SJSA1 (cell line): ENCODE data around the gene ARSD. TPM values are rescaled to one million over a fixed set of nuclear protein-coding genes. Genes with fewer than 3 reads are reported as not detected.
"Not testable (repeated sequence)": the region's sequence is repeated elsewhere in the genome, so short reads cannot be mapped to it uniquely, and the experiment has no call there.

Source experiments
- DNase-seq, 2 experiments: peaks; one replicate each; pipeline ENCODE4 v3.0.0-alpha.2; 2015 to 2020; ENCODE audit warnings: low spot score in 2 of 2, low read depth in 1 of 2
- H3K27ac ChIP-seq: fragments of 250-450 bp; sonication (Bioruptor Pico); 2 replicates; pipeline ENCODE4 v1.5.1; 2020; ENCODE audit warnings: mild to moderate bottlenecking, moderate library complexity
- H3K27me3 ChIP-seq: fragments of 250-450 bp; sonication (Bioruptor Pico); replicated peaks from 2 replicates; pipeline ENCODE4 v1.5.1; 2020; ENCODE audit warnings: mild to moderate bottlenecking, moderate library complexity
- H3K36me3 ChIP-seq: fragments of 250-450 bp; sonication (Bioruptor Pico); 2 replicates; pipeline ENCODE4 v1.5.1; 2020; ENCODE audit warnings: mild to moderate bottlenecking
- H3K4me1 ChIP-seq: fragments of 250-450 bp; sonication (Bioruptor Pico); replicated peaks from 2 replicates; pipeline ENCODE4 v1.6.1; 2021; ENCODE audit warnings: mild to moderate bottlenecking
- H3K4me3 ChIP-seq: fragments of 250-450 bp; sonication (Bioruptor Pico); 2 replicates; pipeline ENCODE4 v1.5.1; 2020; ENCODE audit warnings: mild to moderate bottlenecking
- H3K9me3 ChIP-seq: fragments of 250-450 bp; sonication (Bioruptor Pico); replicated peaks from 2 replicates; pipeline ENCODE4 v1.5.1; 2020; ENCODE audit warnings: mild to moderate bottlenecking
- total RNA-seq: library from RNA; depleted of rRNA; stranded (reverse); fragments of >200 nt; shearing (Covaris generic); gene quantifications from 2 replicates; pipeline ENCODE4 v1.2.3, GENCODE V29; 2014

Gene ARSD
- total RNA-seq, 1 experiment from 2014 or later, result 14.7 TPM

DNA sequence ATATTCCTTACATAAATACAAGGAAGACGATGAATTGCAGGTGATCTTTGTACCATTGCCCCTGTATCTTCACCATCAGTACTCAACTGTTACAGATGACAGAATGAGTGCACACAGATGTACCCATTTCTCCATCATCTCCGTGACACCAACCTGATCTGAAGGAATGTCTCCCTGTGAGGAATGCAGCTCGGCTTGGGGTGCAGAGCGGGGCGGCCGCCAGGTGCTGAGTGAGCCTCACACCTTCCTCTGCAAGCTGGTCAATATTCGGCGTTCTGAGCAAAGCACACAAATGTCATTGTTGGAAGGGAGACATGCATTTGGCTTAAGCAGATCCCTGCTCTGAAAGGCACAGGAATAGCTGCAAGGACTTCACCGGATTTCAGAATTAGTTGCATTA lies 7.4 kb downstream of the ARSD start:
- Histone ChIP-seq H3K27me3 (no peaks in the 10 kb centered on the region), H3K4me1 (no peaks in the 10 kb centered on the region), H3K4me3 (no peak overlapping the region), H3K36me3 (no peaks in the 10 kb centered on the region), H3K9me3 (no peaks in the 10 kb centered on the region), H3K27ac (no peak overlapping the region)
- no peak for DNase-seq

DNA sequence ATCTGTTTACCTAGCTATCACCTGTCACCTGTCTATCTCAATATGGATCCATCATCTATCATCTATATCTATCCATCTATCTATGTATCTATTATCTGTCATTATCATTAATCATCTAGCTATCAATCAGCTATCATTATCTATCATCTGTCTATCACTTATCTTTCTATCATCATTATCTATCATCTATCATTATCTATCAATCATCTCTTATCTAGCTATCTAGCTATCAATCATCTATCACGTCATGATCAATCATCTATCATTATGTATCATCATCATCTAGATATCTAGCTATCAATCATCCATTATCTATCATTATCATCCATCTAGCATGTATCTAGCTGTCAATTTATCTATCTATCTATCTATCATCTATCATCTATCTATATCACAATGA lies 7.9 kb downstream of the ARSD start:
- Histone ChIP-seq H3K36me3 (no peaks in the 10 kb centered on the region), H3K27me3 (no peaks in the 10 kb centered on the region), H3K27ac (no peak overlapping the region), H3K4me3 (no peak overlapping the region), H3K4me1 (no peaks in the 10 kb centered on the region), H3K9me3 (no peaks in the 10 kb centered on the region)
- DNase-seq, result no peak

DNA sequence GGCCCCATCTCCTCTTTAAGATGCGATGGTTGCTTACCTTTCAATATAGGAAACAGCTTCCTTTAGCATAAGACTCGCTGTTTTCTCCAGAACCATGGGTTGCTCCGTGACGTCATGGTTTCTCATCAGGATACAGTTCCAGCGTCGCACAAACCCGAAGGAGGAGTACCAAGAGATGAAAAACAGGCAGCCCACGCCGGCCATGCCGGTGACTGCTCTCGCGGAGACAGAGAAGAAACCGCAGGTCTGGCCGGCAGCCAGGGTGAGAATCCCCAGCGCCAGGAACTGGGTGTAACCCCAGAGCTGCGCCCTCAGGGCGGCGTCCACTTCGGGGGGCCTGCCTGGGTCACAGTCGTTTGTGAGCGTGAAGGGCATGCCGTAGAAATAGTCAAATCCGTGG lies 11.4 kb downstream of the ARSD start:
- Histone ChIP-seq H3K36me3 (no peaks in the 10 kb centered on the region), H3K4me1 (no peaks in the 10 kb centered on the region), H3K4me3 (no peak overlapping the region), H3K9me3 (no peaks in the 10 kb centered on the region), H3K27ac (no peak overlapping the region), H3K27me3 (no peaks in the 10 kb centered on the region)
- no peak for DNase-seq

DNA sequence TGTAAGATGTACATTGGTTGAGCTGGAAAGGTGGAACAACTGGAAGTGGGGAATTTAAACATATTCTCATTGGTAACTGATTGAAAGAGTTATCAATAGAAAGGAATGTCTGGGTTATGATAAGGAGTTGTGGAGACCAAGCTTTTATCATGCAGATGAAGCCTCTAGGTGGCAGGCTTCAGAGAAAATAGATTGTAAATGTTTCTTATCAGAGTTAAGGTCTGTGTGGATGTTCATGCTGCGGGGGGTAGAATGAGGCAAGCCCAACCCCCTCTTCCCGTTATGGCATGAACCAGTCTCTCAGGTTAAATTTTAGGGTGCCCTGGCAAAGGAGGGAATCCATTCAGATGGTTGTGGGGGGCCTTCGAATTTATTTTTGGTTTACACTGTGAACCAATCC lies 16.0 kb downstream of the ARSD start:
- no peaks in the 10 kb centered on the region for H3K9me3 ChIP-seq
- no peaks in the 10 kb centered on the region for H3K36me3 ChIP-seq
- H3K27ac ChIP-seq, result no peak overlapping the region
- DNase-seq, result no peak
- no peaks in the 10 kb centered on the region for H3K27me3 ChIP-seq
- no peaks in the 10 kb centered on the region for H3K4me1 ChIP-seq
- no peak overlapping the region for H3K4me3 ChIP-seq

DNA sequence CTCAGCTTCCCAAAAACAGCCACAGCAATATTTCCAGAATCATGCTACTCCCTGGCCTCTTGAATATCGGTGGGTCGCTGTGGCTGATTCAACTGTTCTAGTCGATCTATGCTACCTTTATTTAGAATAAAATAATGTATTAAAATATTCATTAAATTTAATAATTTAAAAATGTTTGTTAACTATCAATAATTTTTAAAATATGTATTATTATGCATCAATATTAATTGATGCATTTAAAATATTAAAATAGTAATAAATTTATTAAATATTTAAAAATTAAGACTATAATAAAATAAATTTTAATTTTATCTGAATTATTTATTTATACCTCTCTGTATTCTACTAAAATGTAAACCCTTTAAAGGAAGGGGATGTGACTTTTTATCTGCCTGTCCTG lies 19.0 kb downstream of the ARSD start:
- no peak for DNase-seq
- Histone ChIP-seq H3K27me3 (no peaks in the 10 kb centered on the region), H3K36me3 (no peaks in the 10 kb centered on the region), H3K4me1 (no peaks in the 10 kb centered on the region), H3K27ac (no peak overlapping the region), H3K9me3 (no peaks in the 10 kb centered on the region), H3K4me3 (no peak overlapping the region)

DNA sequence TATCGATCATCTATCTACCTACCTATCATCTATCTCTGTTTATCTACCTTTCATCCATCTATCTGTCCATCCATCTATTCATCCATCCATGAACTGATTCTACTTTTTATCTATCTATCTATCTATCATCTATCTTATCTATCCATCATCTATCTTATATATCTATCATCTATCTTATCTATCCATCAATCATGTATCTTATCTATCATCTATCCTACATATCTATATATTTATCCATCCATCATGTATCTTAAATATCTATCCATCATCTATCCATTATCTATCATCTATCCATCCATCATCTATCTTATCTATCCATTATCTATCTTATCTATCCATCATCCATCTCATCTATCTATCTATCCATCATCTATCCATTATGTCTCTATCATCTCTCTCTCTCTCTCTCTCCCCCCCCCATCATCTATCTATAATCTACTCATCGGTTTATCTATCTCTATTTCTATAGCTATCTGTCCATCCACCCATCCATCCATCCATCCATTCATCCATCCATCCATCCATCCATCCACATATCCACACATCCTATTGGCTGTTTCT lies 20.9 kb downstream of the ARSD start:
- H3K27me3 ChIP-seq, result no peaks in the 10 kb centered on the region
- no peaks in the 10 kb centered on the region for H3K4me1 ChIP-seq
- H3K4me3 ChIP-seq, result no peak overlapping the region
- no peak for DNase-seq
- no peak overlapping the region for H3K27ac ChIP-seq
- no peaks in the 10 kb centered on the region for H3K9me3 ChIP-seq
- no peaks in the 10 kb centered on the region for H3K36me3 ChIP-seq

DNA sequence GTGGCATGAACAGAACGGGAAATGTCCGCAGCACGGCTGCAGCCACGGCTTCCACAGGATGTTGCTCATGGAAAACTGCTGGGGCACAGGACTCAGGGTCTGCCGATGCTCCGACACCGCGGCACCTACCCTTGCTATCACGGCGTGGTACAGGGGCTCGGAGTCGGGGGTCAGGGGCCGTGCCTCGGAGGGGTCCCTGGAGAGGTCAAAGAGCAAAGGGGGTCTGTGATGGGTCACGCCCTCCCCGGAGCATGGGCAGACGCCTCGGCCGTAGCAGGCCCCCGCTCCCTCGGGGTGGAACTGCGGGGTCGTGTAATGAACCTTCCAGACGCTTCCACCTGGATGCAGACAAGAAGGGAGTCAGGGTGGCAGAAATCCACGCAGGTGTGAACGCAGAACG lies 21.8 kb downstream of the ARSD start:
- Histone ChIP-seq H3K9me3 (no peaks in the 10 kb centered on the region), H3K4me3 (no peak overlapping the region), H3K27ac (no peak overlapping the region), H3K36me3 (no peaks in the 10 kb centered on the region), H3K4me1 (no peaks in the 10 kb centered on the region), H3K27me3 (no peaks in the 10 kb centered on the region)
- no peak for DNase-seq

DNA sequence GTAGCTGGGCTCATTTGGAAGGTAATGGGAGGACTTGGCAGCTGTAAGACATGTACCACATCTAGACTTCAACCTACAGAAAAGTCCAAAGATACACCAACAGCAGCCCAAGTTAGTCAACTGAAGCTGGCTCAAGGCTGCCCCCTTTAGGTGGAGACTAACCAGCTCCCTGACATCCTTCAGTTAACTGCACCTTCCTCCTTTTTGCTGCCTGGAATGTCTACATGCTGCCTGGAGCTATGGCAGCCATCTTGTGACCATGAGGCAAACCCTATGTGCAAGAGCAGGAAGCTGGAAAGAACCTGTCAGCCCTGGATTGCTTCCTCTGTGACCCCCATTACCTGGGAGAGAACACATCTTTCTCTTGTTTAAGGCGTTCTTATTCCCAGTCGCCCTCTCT lies 25.8 kb downstream of the ARSD start:
- H3K9me3 ChIP-seq, result no peaks in the 10 kb centered on the region
- H3K4me3 ChIP-seq, result no peak overlapping the region
- no peaks in the 10 kb centered on the region for H3K27me3 ChIP-seq
- H3K27ac ChIP-seq, result no peak overlapping the region
- no peak for DNase-seq
- no peaks in the 10 kb centered on the region for H3K4me1 ChIP-seq
- H3K36me3 ChIP-seq, result no peaks in the 10 kb centered on the region

DNA sequence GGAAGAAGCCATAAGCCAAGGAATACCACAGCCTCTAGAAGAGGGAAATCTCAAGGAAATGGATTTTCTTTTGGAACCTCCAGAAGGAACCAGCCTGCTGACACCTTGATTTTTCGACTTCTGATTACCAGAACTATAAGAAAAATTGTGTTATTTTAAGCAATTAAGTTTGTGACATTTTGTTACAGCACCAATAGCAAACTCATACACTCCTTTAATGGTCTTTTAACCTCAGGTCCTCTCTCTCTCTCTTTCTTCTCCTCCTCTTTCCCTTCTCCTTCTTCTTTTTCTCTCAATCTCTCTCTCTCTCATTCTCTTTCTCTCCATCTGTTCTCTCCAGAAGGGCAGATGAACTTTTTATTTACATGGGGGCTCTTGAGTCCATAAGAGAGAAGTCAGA lies 26.3 kb downstream of the ARSD start:
- Histone ChIP-seq H3K4me1 (no peaks in the 10 kb centered on the region), H3K36me3 (no peaks in the 10 kb centered on the region), H3K27me3 (no peaks in the 10 kb centered on the region), H3K4me3 (no peak overlapping the region), H3K9me3 (no peaks in the 10 kb centered on the region), H3K27ac (no peak overlapping the region)
- no peak for DNase-seq

DNA sequence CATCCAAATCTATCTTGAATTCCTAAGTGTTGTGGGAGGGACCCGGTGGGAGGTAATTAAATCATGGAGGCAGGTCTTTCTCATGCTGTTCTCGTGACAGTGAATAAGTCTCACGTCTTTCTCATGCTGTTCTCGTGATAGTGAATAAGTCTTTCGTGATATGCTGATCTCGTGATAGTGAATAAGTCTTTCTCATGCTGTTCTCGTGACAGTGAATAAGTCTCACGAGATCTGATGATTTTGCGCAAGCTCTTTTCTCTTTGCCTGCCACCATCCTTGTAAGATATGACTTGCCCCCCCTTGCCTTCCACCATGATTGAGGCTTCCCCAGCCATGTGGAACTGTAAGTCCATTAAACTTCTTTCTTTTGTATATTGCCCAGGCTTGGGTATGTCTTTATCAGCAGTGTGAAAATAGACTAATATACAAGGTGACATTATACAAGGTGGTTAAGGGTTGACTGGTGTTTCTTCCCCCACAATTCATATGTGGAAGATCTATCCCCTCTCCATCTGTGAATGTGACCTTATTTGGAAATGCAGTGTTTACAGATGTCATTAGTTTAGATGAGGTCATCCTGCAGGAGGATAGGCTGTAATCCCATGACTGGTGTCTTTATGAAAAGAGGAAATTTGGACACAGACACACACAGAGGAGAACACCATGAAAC lies 27.6 kb downstream of the ARSD start:
- H3K4me3 ChIP-seq, result no peak overlapping the region
- H3K36me3 ChIP-seq, result no peaks in the 10 kb centered on the region
- no peaks in the 10 kb centered on the region for H3K9me3 ChIP-seq
- DNase-seq, result peak in 1 of 2 experiments; percentile 1
- H3K27ac ChIP-seq, result no peak overlapping the region
- no peaks in the 10 kb centered on the region for H3K4me1 ChIP-seq
- no peaks in the 10 kb centered on the region for H3K27me3 ChIP-seq

DNA sequence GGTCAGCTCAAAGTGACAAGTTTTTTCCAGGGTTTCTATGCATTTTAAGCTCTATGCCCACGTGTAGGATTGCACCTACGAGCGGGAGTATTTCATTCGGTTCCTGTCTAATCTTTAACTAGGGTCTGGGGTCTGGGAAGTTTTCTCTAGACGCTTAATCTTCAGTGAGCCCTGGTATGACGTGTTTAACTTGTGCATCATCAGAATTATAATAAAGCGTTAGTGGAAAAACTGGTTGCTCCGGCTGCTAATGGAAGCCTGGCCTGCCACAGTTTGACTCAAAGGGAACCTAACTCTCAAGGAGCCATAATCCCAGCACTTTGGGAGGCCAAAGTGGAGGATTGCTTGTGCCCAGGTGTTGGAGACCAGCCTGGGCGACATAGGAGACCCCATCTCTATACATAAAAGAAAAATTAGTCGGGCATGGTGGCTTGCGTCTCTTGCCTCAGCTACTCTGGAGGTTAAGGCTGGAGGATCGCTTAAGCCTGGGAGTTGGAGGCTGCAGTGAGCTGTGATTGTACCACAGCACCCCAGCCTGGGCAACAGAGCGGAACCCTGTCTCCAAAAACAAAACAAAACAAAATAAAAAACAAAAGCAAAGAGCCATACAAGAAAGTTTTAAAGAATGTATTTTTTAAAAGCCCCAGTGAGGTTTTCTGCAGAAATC lies 30.2 kb downstream of the ARSD start:
- H3K27ac ChIP-seq, result no peak overlapping the region
- H3K36me3 ChIP-seq, result no peaks in the 10 kb centered on the region
- H3K4me3 ChIP-seq, result no peak overlapping the region
- no peaks in the 10 kb centered on the region for H3K27me3 ChIP-seq
- no peak for DNase-seq
- H3K4me1 ChIP-seq, result no peaks in the 10 kb centered on the region
- H3K9me3 ChIP-seq, result no peaks in the 10 kb centered on the region

DNA sequence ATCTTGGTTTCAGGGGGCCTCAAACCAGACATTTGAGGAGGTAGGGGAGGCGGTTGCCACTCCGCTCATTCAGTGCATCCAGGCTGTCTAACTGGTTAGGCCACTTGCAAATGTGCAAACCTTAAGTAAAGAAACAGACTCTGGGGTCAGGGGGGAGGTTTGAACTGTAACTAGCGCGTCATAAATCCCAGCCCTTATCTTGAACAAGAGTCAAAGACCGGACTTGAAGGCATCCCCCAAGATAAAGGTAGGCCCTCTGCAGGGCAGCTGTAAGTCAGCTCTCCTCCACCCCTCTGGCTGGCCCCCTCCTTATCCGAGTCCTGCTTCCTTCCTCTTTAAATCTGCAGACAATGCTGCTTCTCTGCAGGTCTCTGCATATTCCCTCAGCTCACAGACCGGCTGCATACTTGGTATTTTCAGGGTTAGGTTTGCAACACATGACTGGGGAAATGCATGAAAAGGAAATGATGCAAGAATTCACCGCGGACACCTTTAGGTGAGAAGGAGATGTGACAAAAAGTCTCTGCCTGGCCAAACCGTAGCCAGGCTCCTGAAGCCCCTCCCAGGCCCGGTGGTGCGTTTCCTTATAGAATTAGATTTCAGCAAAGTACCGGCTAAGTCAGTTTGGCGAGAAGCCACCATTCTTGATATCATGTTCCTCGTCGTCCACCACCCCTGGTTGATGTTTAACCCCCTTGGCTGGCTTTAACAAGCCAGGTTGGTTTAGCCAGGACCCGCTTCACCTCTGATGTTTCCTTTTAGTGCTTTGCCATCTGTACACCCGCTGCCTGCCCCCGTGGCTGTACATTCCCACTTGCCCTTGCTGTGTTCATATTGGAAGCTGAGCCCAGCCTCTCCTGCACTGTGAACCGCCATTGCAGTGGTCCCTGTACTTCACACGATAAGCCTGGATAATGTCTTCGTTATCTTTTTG lies 31.2 kb downstream of the ARSD start:
- H3K4me1 ChIP-seq, H3K9me3 ChIP-seq, H3K27me3 ChIP-seq, H3K4me3 ChIP-seq, H3K27ac ChIP-seq, H3K36me3 ChIP-seq, DNase-seq: not testable (repeated sequence)

DNA sequence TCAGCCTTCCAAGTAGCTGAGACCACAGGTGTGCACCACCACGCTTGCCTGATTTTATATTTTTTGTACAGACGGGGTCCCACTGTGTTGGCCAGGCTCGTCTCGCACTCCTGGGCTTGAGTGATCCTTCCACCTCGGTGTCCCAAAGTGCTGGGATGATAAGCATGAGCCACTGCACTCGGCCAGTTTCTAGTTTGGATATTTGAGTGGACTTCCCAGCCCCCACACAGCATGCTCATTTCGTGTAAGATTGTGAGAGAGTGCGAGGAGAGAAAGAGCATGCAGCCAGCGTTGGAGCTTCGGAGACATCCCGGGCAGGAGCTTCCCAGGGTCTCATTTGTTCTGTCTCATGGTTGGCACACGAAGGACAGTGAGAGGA lies 31.8 kb downstream of the ARSD start:
- no peaks in the 10 kb centered on the region for H3K27me3 ChIP-seq
- DNase-seq, result no peak

DNA sequence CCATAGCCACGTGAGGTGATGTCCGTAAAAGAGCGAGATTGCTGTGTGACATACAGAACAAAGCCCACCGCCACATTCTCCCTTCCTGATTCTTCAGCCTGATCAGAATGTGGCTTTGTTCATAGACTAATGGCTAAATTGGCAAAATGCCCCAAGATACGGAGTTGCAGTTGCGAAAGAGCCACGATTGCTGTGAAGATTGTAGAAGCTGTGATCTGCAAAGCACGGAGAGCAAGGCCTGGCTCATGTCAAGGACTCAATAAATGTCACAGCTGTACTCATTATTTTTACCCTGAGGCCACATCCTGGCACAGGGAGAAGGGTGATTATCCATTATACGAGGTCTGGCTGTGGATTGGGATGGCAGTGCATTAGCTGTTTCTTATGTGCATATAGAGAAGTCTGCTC lies 34.2 kb downstream of the ARSD start:
- H3K4me1 ChIP-seq, result no peaks in the 10 kb centered on the region
- no peaks in the 10 kb centered on the region for H3K9me3 ChIP-seq
- DNase-seq, result no peak
- no peaks in the 10 kb centered on the region for H3K27me3 ChIP-seq
- H3K27ac ChIP-seq, result no peak overlapping the region
- no peaks in the 10 kb centered on the region for H3K36me3 ChIP-seq
- H3K4me3 ChIP-seq, result no peak overlapping the region

More for the DNA sequence above, 31.8 kb downstream of the ARSD start:
- H3K4me1 ChIP-seq, result no peaks in the 10 kb centered on the region
- H3K27ac ChIP-seq, result no peak overlapping the region
- H3K9me3 ChIP-seq, result no peaks in the 10 kb centered on the region
- no peaks in the 10 kb centered on the region for H3K36me3 ChIP-seq
- H3K4me3 ChIP-seq, result no peak overlapping the region
